ENCODE results near the gene ROCK2. TPM values are rescaled to one million over a fixed set of nuclear protein-coding genes. Genes with fewer than 3 reads are reported as not detected.

Gene ROCK2
- total and polyA plus RNA-seq, 7 donors: 15.2 to 74.8 (median 43.5) TPM

DNA sequence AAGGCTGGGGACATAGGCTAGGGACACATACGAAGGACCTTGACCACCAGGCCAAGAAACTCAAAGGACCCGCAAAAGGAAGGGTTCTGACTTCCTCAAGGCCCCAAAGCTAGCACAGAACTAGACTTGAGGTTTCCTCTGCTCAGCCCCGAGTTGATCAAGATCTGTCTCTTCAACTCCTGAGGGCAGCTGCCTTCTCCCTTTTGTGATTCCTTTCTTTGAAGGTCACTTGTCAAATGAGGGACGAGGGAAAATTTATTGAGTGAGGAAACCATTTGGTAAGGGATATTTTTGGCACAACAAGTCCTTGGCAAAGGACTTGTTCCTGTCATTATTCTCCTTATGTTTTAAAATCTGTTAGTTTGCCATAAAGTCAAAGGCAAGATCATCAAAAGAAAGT lies 12.3 kb upstream of the ROCK2 start:
- TF ChIP-seq, protein P1, sequence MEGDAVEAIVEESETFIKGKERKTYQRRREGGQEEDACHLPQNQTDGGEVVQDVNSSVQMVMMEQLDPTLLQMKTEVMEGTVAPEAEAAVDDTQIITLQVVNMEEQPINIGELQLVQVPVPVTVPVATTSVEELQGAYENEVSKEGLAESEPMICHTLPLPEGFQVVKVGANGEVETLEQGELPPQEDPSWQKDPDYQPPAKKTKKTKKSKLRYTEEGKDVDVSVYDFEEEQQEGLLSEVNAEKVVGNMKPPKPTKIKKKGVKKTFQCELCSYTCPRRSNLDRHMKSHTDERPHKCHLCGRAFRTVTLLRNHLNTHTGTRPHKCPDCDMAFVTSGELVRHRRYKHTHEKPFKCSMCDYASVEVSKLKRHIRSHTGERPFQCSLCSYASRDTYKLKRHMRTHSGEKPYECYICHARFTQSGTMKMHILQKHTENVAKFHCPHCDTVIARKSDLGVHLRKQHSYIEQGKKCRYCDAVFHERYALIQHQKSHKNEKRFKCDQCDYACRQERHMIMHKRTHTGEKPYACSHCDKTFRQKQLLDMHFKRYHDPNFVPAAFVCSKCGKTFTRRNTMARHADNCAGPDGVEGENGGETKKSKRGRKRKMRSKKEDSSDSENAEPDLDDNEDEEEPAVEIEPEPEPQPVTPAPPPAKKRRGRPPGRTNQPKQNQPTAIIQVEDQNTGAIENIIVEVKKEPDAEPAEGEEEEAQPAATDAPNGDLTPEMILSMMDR (IDR thresholded peaks at IDR 0.05): no peak
- TF ChIP-seq POLR2A (IDR thresholded peaks at IDR 0.05) (no peak), POLR2AphosphoS5 (IDR thresholded peaks at IDR 0.05) (no peak), EP300 (IDR thresholded peaks at IDR 0.05) (no peak)
- peaks cover 0 to 10% (median 7%) of the 10 kb centered on the region in 4 donors for H3K4me1 ChIP-seq
- no peaks in the 10 kb centered on the region for H3K36me3 ChIP-seq
- H3K4me3 ChIP-seq: no peak overlapping the region
- 50 to 78% methylated on average over 4 of the region's 4 CpGs for WGBS, 2 donors
- H3K27me3 ChIP-seq: no peaks in the 10 kb centered on the region
- no peak overlapping the region for H3K27ac ChIP-seq
- no peak for DNase-seq
- no peaks in the 10 kb centered on the region for H3K9me3 ChIP-seq
- intact Hi-C loops (cut with DNase I): no loop called here

DNA sequence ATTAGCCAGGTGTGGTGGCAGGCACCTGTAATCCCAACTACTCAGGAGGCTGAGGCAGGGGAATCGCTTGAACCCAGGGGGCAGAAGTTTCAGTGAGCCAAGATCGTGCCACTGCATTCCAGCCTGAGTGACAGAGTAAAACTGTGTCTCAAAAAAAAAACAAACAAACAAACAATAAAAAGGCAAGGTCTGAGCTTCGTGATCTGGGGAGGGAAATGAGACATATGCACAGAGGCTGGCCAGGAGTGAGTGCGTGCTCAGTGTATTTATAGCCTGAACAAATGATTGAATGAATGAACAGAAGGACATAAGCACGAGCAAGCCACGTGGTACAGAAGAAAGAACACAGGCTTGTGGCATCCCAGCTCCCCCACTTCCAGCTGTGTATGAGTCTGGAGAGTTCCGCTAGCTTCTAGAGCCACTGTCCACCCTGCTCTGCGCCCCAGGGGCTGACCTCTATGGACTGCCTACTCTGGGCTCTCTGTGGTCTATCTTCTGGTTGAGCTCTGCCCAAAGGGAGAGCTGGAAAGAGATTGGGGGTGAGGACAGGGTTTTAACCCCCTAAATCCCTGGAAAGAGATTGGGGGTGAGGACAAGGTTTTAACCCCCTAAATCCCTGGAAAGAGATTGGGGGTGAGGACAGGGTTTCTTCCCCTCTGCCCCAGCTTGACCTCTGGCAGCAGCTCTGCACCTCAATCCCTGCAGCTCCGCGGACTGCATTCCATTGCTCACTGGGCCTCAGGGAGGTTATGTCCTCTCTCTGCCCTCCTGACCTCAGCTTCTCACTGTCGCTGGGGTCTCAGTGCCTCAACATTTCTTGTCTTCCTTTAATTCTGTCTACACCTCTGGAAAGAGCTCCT lies 11.0 kb upstream of the ROCK2 start:
- TF ChIP-seq POLR2A (IDR thresholded peaks at IDR 0.05) (no peak), POLR2AphosphoS5 (IDR thresholded peaks at IDR 0.05) (no peak)
- TF ChIP-seq, protein P1 (IDR thresholded peaks at IDR 0.05): no peak
- peaks cover 0 to 10% (median 7%) of the 10 kb centered on the region in 4 donors for H3K4me1 ChIP-seq
- H3K4me3 ChIP-seq: no peak overlapping the region
- H3K9me3 ChIP-seq: no peaks in the 10 kb centered on the region
- H3K27ac ChIP-seq: no peak overlapping the region
- no peak for DNase-seq
- intact Hi-C loops (cut with DNase I): no loop called here
- H3K36me3 ChIP-seq: no peaks in the 10 kb centered on the region
- H3K27me3 ChIP-seq: no peaks in the 10 kb centered on the region
- WGBS, 2 donors: 85 to 88% methylated on average over 11 of the region's 11 CpGs

DNA sequence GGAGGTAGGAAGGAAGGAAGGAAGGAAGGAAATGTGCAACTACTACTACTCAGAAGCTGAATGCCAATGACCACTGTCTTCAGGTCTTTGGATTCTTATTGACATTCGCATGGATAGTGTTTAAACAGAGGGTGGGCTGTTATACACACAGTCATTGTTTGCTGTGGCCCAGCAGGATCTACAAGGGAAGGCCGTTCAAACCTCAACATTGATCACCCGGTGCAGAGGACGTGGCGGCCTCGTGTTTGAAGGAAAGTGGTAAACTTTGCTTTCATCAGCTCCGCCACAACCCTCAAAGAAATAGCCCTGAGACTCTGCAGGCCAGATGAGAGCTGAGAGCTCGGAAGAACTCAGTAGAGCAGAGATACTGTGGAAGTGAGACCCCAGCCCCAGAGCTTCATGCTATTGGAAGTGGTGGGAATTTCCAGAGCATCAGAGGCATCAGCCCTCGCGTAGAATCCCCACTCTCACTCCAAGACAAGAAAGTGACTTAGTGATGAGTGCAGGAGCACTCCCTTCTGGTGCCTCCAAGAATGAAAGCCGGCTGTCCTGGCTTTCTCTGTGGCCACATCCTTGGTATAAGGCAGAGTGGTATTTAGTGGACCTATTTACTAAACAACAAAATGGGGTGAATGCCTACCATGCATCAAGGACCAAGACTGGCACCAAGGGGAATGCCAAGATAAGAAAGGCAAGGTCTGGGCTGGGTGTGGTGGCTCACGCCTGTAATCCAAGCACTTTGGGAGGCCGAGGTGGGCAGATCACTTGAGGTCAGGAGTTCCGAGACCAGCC lies 10.1 kb upstream of the ROCK2 start:
- intact Hi-C loops (cut with DNase I): no loop called here
- peaks cover 0 to 6% (median 5%) of the 10 kb centered on the region in 4 donors for H3K4me1 ChIP-seq
- DNase-seq: no peak
- H3K27ac ChIP-seq: no peak overlapping the region
- H3K36me3 ChIP-seq: no peaks in the 10 kb centered on the region
- H3K4me3 ChIP-seq: no peak overlapping the region
- no peak for TF ChIP-seq POLR2AphosphoS5 (IDR thresholded peaks at IDR 0.05)
- TF ChIP-seq, protein P1 (IDR thresholded peaks at IDR 0.05): no peak
- no peak for TF ChIP-seq POLR2A (IDR thresholded peaks at IDR 0.05)
- TF ChIP-seq EP300 (IDR thresholded peaks at IDR 0.05): no peak
- H3K9me3 ChIP-seq: no peaks in the 10 kb centered on the region
- 65 to 81% methylated on average over 14 of the region's 14 CpGs for WGBS, 2 donors
- no peaks in the 10 kb centered on the region for H3K27me3 ChIP-seq

DNA sequence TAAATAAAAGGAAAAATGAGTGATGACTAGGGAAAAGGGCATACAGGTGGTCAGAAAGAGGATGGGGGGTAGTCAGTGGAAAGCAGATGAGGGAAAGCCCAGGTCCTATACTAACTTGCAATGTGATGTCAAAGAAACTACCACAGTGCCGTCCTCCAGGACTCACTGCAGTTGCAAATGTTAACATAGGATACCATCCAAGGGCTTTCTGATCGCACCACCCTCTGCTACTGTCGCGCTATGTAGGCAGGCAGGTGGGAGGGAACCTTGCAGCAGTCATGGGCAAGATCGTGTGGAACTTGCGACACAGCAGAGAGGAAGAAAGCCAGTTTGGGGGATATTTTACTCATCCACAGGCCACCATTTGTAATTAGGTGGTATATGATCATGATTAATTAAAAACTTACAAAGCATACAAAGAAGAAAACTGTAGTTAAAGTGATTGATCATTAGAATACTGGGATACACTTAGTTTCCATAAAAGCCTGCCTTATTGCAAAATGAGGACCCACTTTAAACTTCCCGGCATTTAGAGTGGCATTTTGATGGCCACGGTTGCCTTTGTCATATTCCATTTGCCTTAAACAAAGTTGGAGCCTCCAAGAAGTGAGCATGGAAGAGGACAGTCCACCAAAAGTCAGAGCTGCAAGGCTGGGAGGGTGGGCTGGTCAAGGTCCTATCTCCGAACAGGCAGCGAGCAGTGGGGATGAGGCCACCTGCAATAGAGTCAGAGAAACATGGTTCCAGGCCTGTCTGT lies 8.5 kb upstream of the ROCK2 start:
- Histone ChIP-seq H3K4me1 (no peaks in the 10 kb centered on the region), H3K9me3 (no peaks in the 10 kb centered on the region), H3K36me3 (no peaks in the 10 kb centered on the region), H3K4me3 (no peak overlapping the region), H3K27me3 (no peaks in the 10 kb centered on the region), H3K27ac (no peak overlapping the region)
- no peak for DNase-seq
- TF ChIP-seq POLR2AphosphoS5 (IDR thresholded peaks at IDR 0.05): no peak
- TF ChIP-seq, protein P1 (IDR thresholded peaks at IDR 0.05): no peak
- TF ChIP-seq POLR2A (IDR thresholded peaks at IDR 0.05): no peak
- TF ChIP-seq EP300 (IDR thresholded peaks at IDR 0.05): no peak
- 87 to 89% methylated on average over 10 of the region's 10 CpGs for WGBS, 2 donors
- intact Hi-C loops (cut with DNase I): no loop called here

Data from sigmoid colon (tissue), 7 donors.